ENCODE data around the gene TTC39A.

GRCh38 chr1:51324251-51325010, 5.9 kb downstream of the TTC39A start:
- TF ChIP-seq CTCF (IDR thresholded peaks at IDR 0.05) (no peak), POLR2A (IDR thresholded peaks at IDR 0.05) (no peak)
